GM19099 (cell line): ENCODE measurements around the gene TMEM143.
A peak's percentile ranks its signal among the peaks of the same experiment; 100 is the strongest.

Experiments used
- POLR2A ChIP-seq: IDR thresholded peaks from 3 replicates; pipeline ENCODE4 v1.6.1; 2011; ENCODE audit warnings: low read depth; ENCODE audit not compliant: insufficient read length; ENCODE audit errors: extremely low read depth

The TMEM143 gene

DNA sequence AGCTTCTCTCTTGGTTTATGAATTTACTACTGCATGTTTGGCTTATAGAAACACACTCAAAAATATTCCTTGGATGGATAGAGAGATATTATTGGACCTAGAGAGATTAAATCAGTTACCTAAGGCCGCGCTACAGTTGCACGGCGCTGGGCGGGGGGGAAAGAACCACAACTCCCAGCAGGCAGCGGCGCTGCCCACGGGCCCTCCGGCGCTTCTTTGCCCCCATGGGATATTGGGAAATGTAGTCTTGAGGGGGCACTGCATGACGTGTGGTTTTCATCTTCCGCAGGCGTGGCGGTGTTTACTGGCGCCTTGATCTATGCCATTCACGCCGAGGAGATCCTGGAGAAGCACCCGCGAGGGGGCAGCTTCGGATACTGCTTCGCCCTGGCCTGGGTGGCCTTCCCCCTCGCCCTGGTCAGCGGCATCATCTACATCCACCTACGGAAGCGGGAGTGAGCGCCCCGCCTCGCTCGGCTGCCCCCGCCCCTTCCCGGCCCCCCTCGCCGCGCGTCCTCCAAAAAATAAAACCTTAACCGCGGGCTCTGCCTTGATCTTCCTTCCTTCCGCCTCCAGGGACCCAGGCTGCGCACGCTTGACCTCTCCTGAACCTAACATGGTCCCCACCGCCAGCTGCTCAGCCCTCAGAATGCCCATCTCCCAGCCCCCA lies 33.6 kb downstream of the TMEM143 start:
- no peak for TF ChIP-seq POLR2A

- TF ChIP-seq POLR2A, result no peak
These were observed 34.4 kb downstream of the TMEM143 start for GRCh38 chr19:48329167-48329891.

GRCh38 chr19:48325265-48325910 lies 38.4 kb downstream of the TMEM143 start, which contains the start of gene EMP3:
Gene EMP3 (plus strand): TSS chr19:48325552. CDS start chr19:48326845, 1,293 bp downstream.
- peak; percentile 76 for TF ChIP-seq POLR2A

GRCh38 chr19:48321622-48322591 lies 41.8 kb downstream of the TMEM143 start:
- peak; percentile 90 for TF ChIP-seq POLR2A

GRCh38 chr19:48321372-48321621 lies 42.4 kb downstream of the TMEM143 start:
- TF ChIP-seq POLR2A, result no peak

DNA sequence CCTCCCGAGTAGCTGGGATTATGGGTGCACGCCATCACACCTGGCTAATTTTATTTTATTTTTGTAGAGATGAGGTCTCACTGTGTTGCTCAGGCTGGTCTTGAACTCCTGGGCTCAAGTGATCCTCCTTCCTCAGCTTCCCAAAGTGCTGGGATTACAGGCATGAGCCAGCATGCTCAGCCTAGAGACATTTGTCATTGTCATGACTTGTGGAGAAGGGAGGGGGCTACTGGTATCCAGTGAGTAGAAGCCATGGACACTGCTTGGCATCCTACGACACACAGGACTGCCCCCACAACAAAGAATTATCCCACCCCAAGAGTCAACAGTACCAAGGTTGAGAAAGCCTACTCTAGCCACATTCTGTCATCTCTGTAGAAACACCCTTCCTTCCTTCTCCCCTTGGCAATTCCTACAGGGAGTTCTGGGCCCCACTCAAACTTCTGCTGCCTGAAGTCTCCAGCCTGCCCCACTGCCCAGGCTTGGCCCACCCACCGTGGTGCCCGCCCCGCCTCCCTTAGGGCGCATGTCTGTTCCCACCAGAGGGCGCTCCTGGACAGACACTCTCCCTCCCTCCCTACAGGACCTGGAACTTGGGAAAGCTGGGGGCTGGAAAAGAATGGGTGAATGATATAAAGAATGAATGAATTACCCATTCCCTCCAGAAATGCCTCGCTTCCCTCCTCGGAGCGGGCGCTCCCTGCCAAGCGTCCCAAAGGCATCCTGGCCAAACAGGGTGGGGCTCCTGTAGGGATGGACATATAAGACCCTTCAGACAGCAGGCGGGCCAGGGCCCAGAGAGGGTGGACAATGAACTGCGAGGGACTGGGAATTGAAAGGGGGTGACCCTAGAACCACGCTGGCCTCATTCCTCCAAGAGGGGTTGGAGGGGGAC lies 43.8 kb downstream of the TMEM143 start:
- no peak for TF ChIP-seq POLR2A

DNA sequence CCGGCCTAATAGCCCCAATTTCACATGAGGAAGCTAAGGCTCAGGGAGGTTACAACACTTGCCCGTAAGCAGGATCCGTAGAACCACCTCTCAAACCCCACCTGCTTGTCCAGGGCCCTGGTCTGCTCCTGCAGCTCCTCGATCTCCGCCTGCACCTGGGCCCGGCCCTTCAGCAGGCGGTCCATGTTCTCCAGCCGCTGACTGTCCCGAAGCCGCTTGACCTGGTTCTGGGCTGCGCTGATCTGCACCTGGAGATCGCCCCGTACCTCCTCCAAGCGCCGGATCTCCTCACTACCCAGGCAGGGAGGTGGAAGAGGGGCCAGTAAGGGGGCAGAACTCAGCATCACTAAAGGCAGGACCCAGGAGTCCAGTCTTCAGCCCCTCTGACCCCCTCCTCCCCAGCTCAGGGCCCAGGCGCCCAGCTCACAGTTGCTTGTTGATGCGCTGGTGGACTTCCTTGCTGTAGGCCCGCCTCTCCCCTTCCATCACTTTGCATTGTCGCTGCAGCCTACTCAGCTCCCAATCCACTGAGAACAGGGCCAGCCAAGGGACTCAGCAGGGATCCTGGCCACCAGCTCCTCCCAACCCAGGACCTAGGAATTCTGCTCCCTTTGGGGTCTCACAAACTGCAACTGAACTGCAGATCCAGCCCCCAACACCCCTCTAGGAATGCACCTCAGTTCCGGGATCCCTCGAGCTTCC lies 45.3 kb downstream of the TMEM143 start:
- TF ChIP-seq POLR2A, result no peak

DNA sequence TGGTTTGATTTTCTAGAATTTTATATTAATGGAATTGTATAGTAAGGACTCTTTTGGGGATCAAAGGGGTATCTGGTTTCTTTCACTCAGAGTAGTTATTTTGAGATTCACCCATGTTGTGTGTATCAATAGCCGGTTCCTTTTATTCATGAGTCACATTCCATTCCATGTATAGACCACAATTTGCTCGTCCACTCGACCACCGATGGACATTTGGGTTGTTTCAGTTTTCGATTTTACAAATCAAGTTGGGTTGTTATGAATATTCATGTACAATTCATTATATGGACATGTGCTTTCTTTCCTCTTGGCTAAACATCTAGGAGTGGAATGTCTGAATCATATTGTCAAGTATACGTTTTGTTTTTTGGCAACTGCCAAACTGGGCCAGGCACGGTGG lies 48.0 kb downstream of the TMEM143 start:
- TF ChIP-seq POLR2A, result no peak

GRCh38 chr19:48311384-48311783 lies 52.4 kb downstream of the TMEM143 start:
- TF ChIP-seq POLR2A, result no peak

- TF ChIP-seq POLR2A, result no peak
These were observed 53.5 kb downstream of the TMEM143 start for GRCh38 chr19:48310227-48310626.

GRCh38 chr19:48308631-48309586 lies 54.8 kb downstream of the TMEM143 start:
- no peak for TF ChIP-seq POLR2A

DNA sequence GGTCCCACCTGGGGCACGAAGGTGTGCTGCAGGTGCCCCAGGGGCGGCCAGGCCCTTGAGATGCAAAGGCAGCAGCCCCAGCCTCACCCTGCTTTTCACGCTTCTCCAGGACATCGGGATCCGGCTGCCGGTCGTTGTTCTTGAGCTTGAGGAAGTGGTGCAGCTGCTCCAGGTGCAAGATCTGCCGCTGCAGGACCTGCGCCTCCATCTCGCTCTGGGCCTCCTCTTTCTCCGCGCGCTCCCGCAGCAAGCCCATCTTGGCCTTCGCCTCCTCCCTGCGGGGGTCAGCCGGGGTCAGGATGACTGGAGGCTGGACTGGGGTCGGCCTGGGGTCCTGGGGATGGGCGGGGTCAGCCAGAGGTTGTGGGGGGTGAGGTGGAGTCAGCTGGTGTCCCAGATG lies 59.9 kb downstream of the TMEM143 start:
- no peak for TF ChIP-seq POLR2A
